Osteoblast (primary cell): ENCODE data around the gene CCNY. TPM values are rescaled to one million over a fixed set of nuclear protein-coding genes. Genes with fewer than 3 reads are reported as not detected.
A peak's percentile ranks its signal among the peaks of the same experiment; 100 is the strongest.

Experiments used
- DNase-seq: peaks from one replicate; pipeline ENCODE4 v3.0.0; 2011; ENCODE audit warnings: low spot score, mixed read lengths; ENCODE audit not compliant: insufficient read length; ENCODE audit errors: missing footprints
- H2AFZ ChIP-seq: 2 replicates; pipeline ENCODE4 v1.6.0; 2011; ENCODE audit warnings: mild to moderate bottlenecking, low read length
- H3K27ac ChIP-seq: 2 replicates; pipeline ENCODE4 v1.5.1; 2011; ENCODE audit warnings: mild to moderate bottlenecking, low read depth, low read length, moderate library complexity
- H3K27me3 ChIP-seq: 2 replicates; pipeline ENCODE4 v1.6.0; 2012; ENCODE audit warnings: mild to moderate bottlenecking, control low read depth, inconsistent platforms, low read length, moderate library complexity; ENCODE audit not compliant: insufficient read depth
- H3K36me3 ChIP-seq: 2 replicates; pipeline ENCODE4 v1.5.1; 2011; ENCODE audit warnings: mild to moderate bottlenecking, low read length, control low read depth, moderate library complexity; ENCODE audit not compliant: insufficient read depth
- H3K4me1 ChIP-seq: 2 replicates; pipeline ENCODE4 v1.5.1; 2011; ENCODE audit warnings: mild to moderate bottlenecking, low read length, control low read depth, moderate library complexity; ENCODE audit not compliant: insufficient read depth
- H3K4me2 ChIP-seq: 2 replicates; pipeline ENCODE4 v1.6.0; 2011; ENCODE audit warnings: mild to moderate bottlenecking, low read length; ENCODE audit not compliant: insufficient read depth
- H3K4me3 ChIP-seq: fragments of 200-600 bp; sonication (generic); 3 replicates; pipeline ENCODE4 v1.5.1; 2012; ENCODE audit warnings: mild to moderate bottlenecking, low read length, inconsistent platforms; ENCODE audit not compliant: insufficient read depth
- H3K79me2 ChIP-seq: 2 replicates; pipeline ENCODE4 v1.6.0; 2012; ENCODE audit warnings: mild to moderate bottlenecking, low read length, control low read depth, inconsistent platforms; ENCODE audit not compliant: insufficient read depth
- H3K9me3 ChIP-seq: 2 replicates; pipeline ENCODE4 v1.5.1; 2011; ENCODE audit warnings: low read depth, low read length, control low read depth
- H4K20me1 ChIP-seq: 2 replicates; pipeline ENCODE4 v1.6.0; 2012; ENCODE audit warnings: mild to moderate bottlenecking, low read length, control low read depth; ENCODE audit not compliant: insufficient read depth
- total RNA-seq: library from RNA; depleted of rRNA; stranded (reverse); fragments of >200 nt; gene quantifications from 2 replicates; pipeline ENCODE4 v1.2.3, GENCODE V29; 2012
- TF ChIP-seq, protein P1 (sequence below): IDR thresholded peaks from 2 replicates; pipeline ENCODE4 v1.5.1; 2011; ENCODE audit warnings: mild to moderate bottlenecking, low read depth, low read length, moderate library complexity; ENCODE audit errors: extremely low read depth

The CCNY gene
- total RNA-seq, 1 donor = 53.2 TPM

DNA sequence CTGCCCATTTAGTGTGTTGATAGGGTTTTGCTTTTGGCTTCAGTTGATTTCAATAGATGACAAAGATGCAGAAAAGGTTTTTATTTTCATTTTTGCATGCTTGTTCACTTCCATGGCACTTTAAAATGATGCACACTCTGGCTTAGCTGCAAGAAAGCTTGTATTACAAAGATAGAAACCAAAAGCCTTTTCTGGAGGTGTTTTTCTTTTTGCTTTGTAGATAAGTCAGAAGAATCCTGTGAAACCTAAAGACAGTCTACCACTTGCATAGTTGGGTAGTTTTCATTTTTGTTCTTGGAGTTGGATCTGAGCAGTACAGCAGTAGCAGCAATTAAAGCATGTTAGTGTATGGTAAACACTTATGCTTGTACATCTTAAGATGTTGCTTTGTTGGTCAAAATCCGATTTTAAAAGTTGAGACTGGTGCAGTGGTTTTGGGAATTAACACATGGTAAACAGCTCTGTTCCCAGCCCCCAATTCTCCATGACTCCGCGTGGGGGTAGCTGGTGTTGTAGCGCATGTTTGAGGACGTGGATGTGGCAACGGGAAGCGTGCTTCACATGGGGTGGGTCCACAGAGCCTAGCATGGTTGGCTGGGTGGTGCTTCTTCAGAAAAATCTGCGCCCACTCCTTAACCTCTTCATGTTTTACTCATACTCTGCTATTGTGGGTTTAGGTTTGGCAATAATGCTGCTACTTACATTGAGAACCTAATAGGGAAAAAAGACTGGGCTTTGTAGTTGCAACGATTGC lies 19.8 kb downstream of the CCNY start:
- peak overlapping the region; percentile 71 for H3K4me2 ChIP-seq
- H3K27ac ChIP-seq = peak overlapping the region; percentile 9

GRCh38 chr10:35356725-35357092 lies 20.4 kb downstream of the CCNY start:
- Histone ChIP-seq H2AFZ (no peak overlapping the region), H4K20me1 (peaks cover 61% of the 10 kb centered on the region), H3K4me3 (peak overlapping the region; percentile 7), H3K79me2 (peaks cover 93% of the 10 kb centered on the region), H3K9me3 (no peaks in the 10 kb centered on the region), H3K27ac (peak overlapping the region; percentile 9), H3K4me2 (peak overlapping the region; percentile 71), H3K4me1 (peaks cover 26% of the 10 kb centered on the region), H3K27me3 (no peaks in the 10 kb centered on the region), H3K36me3 (no peaks in the 10 kb centered on the region)
- DNase-seq = no peak
- TF ChIP-seq, protein P1, sequence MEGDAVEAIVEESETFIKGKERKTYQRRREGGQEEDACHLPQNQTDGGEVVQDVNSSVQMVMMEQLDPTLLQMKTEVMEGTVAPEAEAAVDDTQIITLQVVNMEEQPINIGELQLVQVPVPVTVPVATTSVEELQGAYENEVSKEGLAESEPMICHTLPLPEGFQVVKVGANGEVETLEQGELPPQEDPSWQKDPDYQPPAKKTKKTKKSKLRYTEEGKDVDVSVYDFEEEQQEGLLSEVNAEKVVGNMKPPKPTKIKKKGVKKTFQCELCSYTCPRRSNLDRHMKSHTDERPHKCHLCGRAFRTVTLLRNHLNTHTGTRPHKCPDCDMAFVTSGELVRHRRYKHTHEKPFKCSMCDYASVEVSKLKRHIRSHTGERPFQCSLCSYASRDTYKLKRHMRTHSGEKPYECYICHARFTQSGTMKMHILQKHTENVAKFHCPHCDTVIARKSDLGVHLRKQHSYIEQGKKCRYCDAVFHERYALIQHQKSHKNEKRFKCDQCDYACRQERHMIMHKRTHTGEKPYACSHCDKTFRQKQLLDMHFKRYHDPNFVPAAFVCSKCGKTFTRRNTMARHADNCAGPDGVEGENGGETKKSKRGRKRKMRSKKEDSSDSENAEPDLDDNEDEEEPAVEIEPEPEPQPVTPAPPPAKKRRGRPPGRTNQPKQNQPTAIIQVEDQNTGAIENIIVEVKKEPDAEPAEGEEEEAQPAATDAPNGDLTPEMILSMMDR = no peak

More for the DNA sequence above, 19.8 kb downstream of the CCNY start:
- H3K4me3 ChIP-seq = peak overlapping the region; percentile 7
- H3K27me3 ChIP-seq = no peaks in the 10 kb centered on the region
- DNase-seq = peak; percentile 81
- peaks cover 26% of the 10 kb centered on the region for H3K4me1 ChIP-seq
- TF ChIP-seq, protein P1 = no peak
- H3K36me3 ChIP-seq = no peaks in the 10 kb centered on the region
- H2AFZ ChIP-seq = no peak overlapping the region
- peaks cover 63% of the 10 kb centered on the region for H4K20me1 ChIP-seq
- peaks cover 93% of the 10 kb centered on the region for H3K79me2 ChIP-seq
- no peaks in the 10 kb centered on the region for H3K9me3 ChIP-seq

DNA sequence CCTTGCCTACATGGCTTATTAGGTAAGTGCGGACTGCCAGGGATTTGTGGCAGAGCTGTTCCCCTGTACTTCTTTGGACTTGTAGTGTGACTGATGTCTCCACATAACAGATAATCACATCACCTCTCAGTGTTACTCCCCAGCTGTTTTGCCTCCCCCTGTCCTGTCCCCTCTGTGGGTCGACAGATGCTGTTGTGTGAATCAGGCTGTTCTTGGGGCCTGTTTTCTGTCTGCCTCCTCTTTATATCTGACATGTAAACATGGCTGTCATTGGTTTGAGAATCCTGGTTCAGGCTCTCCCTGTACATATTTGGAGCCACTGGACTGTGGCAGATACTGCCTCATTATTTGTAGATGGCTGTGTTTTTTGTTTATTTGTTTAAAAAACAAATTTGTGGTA lies 22.7 kb downstream of the CCNY start:
- H3K4me1 ChIP-seq = peaks cover 13% of the 10 kb centered on the region
- H3K36me3 ChIP-seq = no peaks in the 10 kb centered on the region
- no peak overlapping the region for H3K27ac ChIP-seq
- H3K27me3 ChIP-seq = no peaks in the 10 kb centered on the region
- no peak overlapping the region for H3K4me2 ChIP-seq
- no peaks in the 10 kb centered on the region for H3K9me3 ChIP-seq
- H3K79me2 ChIP-seq = peaks cover 93% of the 10 kb centered on the region
- TF ChIP-seq, protein P1 = no peak
- no peak for DNase-seq
- H3K4me3 ChIP-seq = no peak overlapping the region
- peaks cover 52% of the 10 kb centered on the region for H4K20me1 ChIP-seq
- H2AFZ ChIP-seq = no peak overlapping the region

GRCh38 chr10:35359873-35360272 lies 23.6 kb downstream of the CCNY start:
- Histone ChIP-seq H3K79me2 (peaks cover 93% of the 10 kb centered on the region), H3K4me2 (no peak overlapping the region), H3K4me3 (no peak overlapping the region), H3K4me1 (peaks cover 12% of the 10 kb centered on the region), H4K20me1 (peaks cover 47% of the 10 kb centered on the region), H3K27me3 (no peaks in the 10 kb centered on the region), H3K36me3 (no peaks in the 10 kb centered on the region), H3K9me3 (no peaks in the 10 kb centered on the region), H2AFZ (no peak overlapping the region), H3K27ac (no peak overlapping the region)
- DNase-seq = no peak
- TF ChIP-seq, protein P1 = no peak
